Aorta (tissue), 5 donors: ENCODE measurements around the gene EVPL. TPM values are rescaled to one million over a fixed set of nuclear protein-coding genes. Genes with fewer than 3 reads are reported as not detected.
"Not testable (repeated sequence)": the region's sequence is repeated elsewhere in the genome, so short reads cannot be mapped to it uniquely, and the experiment has no call there.

ENCODE experiments used
- ATAC-seq: fragments of 200-7000 bp; cut with Tn5 transposase; one replicate; pipeline ENCODE4 v1.9.1; 2022; ENCODE audit warnings: moderate library complexity; ENCODE audit not compliant: low FRiP score
- DNase-seq, 2 donors: peaks; one replicate each; pipeline ENCODE4 v3.0.0-alpha.2; 2020
- H3K27ac ChIP-seq, 2 donors: one replicate each; pipeline ENCODE4 v1.5.1; 2013; ENCODE audit warnings: low read length in 2 of 2, mild to moderate bottlenecking in 2 of 2, moderate library complexity in 2 of 2, control low read depth in 1 of 2, inconsistent platforms in 1 of 2, low read depth in 1 of 2
- H3K27me3 ChIP-seq, 2 donors: one replicate each; pipeline ENCODE4 v1.6.1; 2013; ENCODE audit warnings: control low read depth in 1 of 2, low read length in 1 of 2, mild to moderate bottlenecking in 1 of 2, moderate library complexity in 1 of 2; ENCODE audit not compliant: insufficient read depth in 2 of 2, control insufficient read depth in 1 of 2
- H3K36me3 ChIP-seq, 2 donors: one replicate each; pipeline ENCODE4 v1.6.1; 2013; ENCODE audit warnings: control low read depth in 1 of 2, low read length in 1 of 2, mild to moderate bottlenecking in 1 of 2; ENCODE audit not compliant: insufficient read depth in 2 of 2, control insufficient read depth in 1 of 2
- H3K4me1 ChIP-seq, 2 donors: one replicate each; pipeline ENCODE4 v1.6.1; 2013; ENCODE audit warnings: low read length in 2 of 2, control low read depth in 1 of 2, mild to moderate bottlenecking in 1 of 2, moderate library complexity in 1 of 2; ENCODE audit not compliant: insufficient read depth in 2 of 2, control insufficient read depth in 1 of 2
- H3K4me3 ChIP-seq, 2 donors: one replicate each; pipeline ENCODE4 v1.5.1; 2013; ENCODE audit warnings: low read length in 2 of 2, control low read depth in 1 of 2, mild to moderate bottlenecking in 1 of 2
- H3K9me3 ChIP-seq: one replicate; pipeline ENCODE4 v1.6.1; 2013; ENCODE audit warnings: mild to moderate bottlenecking, low read length; ENCODE audit not compliant: control insufficient read depth
- WGBS, 2 donors: extraction: QIAGEN DNeasy Blood & Tissue Kit; methylation state at CpG; one replicate each; pipeline ENCODE4 v1.1.7; 2013; 5-methylcytosine and 5-hydroxymethylcytosine counted together
- intact Hi-C, 2 donors: fragments of 100-400 bp; cut with DNase I; formaldehyde crosslinking; loops; one replicate each; pipeline versions ENCODE4 v1.14.2 to v1.15.0; 2022
- polyA plus RNA-seq, 2 donors: library from polyadenylated mRNA; stranded (reverse); fragments of 200-250 nt; gene quantifications; one replicate each; pipeline ENCODE4 v1.2.3, GENCODE V29; 2013
- total RNA-seq, 2 donors: library from RNA; stranded (reverse); fragmentation: NEBNext Ultra II Directional; extraction: Animal tissue kit (Norgen Biotek cat#: 25700); gene quantifications; one replicate each; pipeline ENCODE4 v1.2.1, GENCODE V29; 2021
- donor health status: healthy with polysubstance abuse.
- donor health status: Bipolar disorder and iron deficiency.
- donor health status: DM: no; HTN: no; CAD: no.
- donor health status: DM: no; HTN: no; CAD: no.
- donor health status: DM: yes; HTN: yes; CAD: no.

EVPL gene
- total and polyA plus RNA-seq, 4 donors: 0.10 to 12.5 (median 0.19) TPM

DNA sequence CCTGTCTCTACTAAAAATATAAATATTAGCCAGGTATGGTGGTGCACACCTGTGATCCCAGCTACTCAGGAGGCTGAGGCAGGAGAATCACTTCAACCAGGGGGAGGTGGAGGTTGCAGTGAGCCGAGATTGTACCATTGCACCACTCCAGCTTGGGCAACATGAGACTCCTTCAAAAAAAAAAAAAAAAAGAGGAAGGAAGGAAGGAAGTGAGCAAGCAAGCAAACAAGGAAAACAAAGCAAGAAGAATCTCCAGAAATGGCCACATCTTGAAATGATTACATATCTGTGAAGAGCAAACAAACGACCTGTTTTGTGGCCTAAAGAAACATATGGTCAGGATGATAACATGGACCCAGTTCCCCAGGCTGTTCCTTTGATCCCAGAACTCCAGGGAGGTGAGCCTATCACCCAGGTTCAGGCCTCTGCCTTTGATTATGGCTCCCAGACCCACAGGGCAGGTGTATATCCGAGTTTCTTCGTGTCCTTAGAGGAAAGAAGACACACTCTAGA lies 57.0 kb downstream of the EVPL start:
- 72 to 82% methylated on average over 4 of the region's 4 CpGs for WGBS, 2 donors
- no peak for ATAC-seq

DNA sequence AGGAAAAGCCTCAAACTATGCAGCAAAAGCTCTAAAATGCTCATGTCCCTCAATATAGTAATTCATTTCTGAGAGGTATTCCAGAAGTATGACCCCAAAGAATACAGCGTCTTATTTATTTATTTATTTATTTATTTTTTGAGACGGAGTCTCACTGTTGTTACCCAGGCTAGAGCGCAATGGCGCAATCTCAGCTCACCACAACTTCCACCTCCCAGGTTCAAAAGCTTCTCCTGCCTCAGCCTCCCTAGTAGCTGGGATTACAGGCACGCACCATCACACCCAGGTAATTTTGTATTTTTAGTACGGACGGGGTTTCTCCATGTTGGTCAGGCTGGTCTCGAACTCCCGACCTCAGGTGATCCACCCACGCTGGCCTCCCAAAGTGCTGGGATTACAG lies 58.1 kb downstream of the EVPL start:
- H3K27ac ChIP-seq, H3K27me3 ChIP-seq, H3K9me3 ChIP-seq, DNase-seq, H3K4me3 ChIP-seq, H3K36me3 ChIP-seq, ATAC-seq, H3K4me1 ChIP-seq, intact Hi-C loops: not testable (repeated sequence)
- WGBS, 2 donors: 86 to 95% methylated on average over 10 of the region's 10 CpGs

More for the DNA sequence above, 57.0 kb downstream of the EVPL start:
- Histone ChIP-seq H3K4me1 (no peaks in the 10 kb centered on the region), H3K27ac (no peak overlapping the region), H3K36me3 (no peaks in the 10 kb centered on the region), H3K9me3 (no peaks in the 10 kb centered on the region), H3K27me3 (no peaks in the 10 kb centered on the region), H3K4me3 (no peak overlapping the region)
- intact Hi-C loops: no loop called here
- no peak for DNase-seq

DNA sequence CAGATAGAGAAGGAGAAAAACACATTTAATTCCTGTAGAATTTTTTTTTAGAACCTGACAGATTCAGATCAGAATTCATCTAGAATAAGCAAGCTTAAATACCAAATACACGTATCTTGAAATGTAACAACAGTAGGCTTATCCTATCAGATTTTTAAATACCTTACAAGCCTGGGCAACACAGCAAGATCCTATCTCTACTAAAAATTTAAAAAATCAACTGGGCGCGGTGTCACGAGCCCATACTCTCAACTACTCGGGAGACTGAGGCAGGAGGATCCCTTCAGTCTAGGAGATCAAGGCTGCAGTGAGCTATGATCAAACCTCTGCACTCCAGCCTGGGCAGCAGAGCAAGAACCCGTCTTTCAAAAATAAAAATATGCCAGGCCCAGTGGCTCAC lies 61.6 kb downstream of the EVPL start:
- no peak overlapping the region for H3K4me3 ChIP-seq
- H3K9me3 ChIP-seq: no peaks in the 10 kb centered on the region
- no peak overlapping the region for H3K27ac ChIP-seq
- H3K4me1 ChIP-seq: no peaks in the 10 kb centered on the region
- DNase-seq: no peak
- intact Hi-C loops: no loop called here
- no peak for ATAC-seq
- no peaks in the 10 kb centered on the region for H3K27me3 ChIP-seq
- H3K36me3 ChIP-seq: no peaks in the 10 kb centered on the region
- 88% methylated on average over 6 of the region's 6 CpGs for WGBS, 2 donors

DNA sequence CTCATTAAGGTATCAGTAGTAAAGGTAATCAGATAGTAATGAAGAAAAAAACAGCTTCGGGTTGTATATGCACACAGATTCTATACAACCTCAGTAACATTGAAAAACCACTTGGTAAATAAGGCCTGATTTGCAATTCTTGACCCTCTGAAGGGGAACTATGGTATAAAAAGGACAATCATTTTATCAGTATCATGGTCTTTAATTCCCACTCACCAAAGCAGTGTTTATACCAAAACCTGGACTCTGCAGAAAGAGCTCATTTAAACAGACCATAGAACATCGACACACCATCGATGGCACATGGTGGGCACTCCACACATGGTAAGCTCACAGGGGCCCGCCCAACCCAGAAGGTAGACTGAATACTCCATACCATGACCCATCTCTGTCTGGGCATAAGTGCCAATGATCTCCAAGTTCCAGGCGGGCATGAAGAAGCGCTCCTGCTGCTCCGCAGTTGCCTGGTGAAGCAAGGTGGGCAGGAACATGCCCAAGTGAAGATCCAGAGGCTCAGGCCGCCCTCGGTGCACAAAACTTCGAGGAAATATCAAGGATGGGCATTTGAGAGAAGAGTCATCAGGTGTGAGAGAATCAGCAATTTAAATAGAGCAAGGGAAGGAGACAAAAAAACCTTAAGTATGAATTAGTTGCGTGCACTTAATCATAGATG lies 67.1 kb downstream of the EVPL start:
- Histone ChIP-seq H3K36me3 (peaks cover 0 to 5% of the 10 kb centered on the region in 2 donors), H3K9me3 (no peaks in the 10 kb centered on the region), H3K27me3 (no peaks in the 10 kb centered on the region), H3K4me3 (no peak overlapping the region), H3K4me1 (no peaks in the 10 kb centered on the region), H3K27ac (no peak overlapping the region)
- ATAC-seq (no peak), DNase-seq (no peak)
- whole genome bisulfite sequencing, 2 donors: 94 to 95% methylated on average over 11 of the region's 11 CpGs
- intact Hi-C loops: no loop called here

DNA sequence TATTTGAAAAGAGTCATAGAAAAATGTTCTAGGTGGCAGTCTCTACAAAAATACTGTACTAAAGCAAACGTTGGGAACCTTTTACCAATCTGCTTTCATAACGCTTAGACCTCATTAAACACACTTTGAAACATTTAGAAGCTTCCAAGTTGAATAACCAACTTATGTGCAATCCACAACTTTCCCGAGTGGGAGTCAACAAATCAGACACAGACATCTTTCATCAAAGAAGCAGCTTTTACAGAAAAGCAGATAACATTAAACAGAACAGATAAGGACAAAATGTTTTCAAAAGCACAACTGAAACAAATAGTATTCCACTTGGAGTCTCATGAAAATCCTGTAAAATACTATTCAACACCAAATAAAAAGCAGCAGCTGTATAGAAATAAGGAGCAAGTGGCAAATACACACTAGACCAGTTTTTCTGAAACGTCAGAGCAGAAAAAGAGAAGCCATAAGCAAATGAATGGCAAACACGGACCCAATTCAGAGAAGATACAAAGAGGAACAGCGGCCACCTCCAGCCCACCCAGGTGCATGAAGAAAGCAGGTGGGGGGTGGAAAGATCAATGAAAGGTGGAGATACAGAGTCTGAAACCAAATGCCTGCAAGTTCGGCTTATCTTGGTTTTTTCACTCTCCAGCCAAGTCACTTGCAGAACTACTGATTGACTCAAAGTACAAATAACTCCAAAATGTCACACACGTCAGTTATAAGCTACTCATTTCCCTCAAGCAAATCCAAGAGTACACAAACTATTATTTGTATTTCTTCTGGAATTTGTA lies 67.9 kb downstream of the EVPL start:
- ATAC-seq: no peak
- 45 to 56% methylated on average over 8 of the region's 8 CpGs for WGBS, 2 donors
- H3K9me3 ChIP-seq: no peaks in the 10 kb centered on the region
- intact Hi-C loops: no loop called here
- H3K27me3 ChIP-seq: no peaks in the 10 kb centered on the region
- H3K4me1 ChIP-seq: no peaks in the 10 kb centered on the region
- no peak for DNase-seq
- no peak overlapping the region for H3K4me3 ChIP-seq
- H3K27ac ChIP-seq: no peak overlapping the region
- H3K36me3 ChIP-seq: peaks cover 0 to 5% of the 10 kb centered on the region in 2 donors

Other genes with a start within 250 kb of the EVPL start
- gene UNK, start 242.5 kb downstream of the EVPL start, total RNA-seq: 10 to 100 TPM; 28.9 to 34.1 TPM
- gene UNK, start 242.5 kb downstream of the EVPL start, polyA plus RNA-seq: 10 to 100 TPM in 1 of 2 donors, 1 to 10 TPM in 1; 8.8 to 21.7 TPM
- gene UNC13D, start 182.9 kb downstream of the EVPL start, total RNA-seq: 10 to 100 TPM; 17.7 to 20.0 TPM
- gene UNC13D, start 182.9 kb downstream of the EVPL start, polyA plus RNA-seq: 10 to 100 TPM in 1 of 2 donors, 1 to 10 TPM in 1; 3.8 to 23.1 TPM
- 100 to 1,000 TPM; 104 to 122 TPM for gene WBP2, start 172.0 kb downstream of the EVPL start, total RNA-seq
- 100 to 1,000 TPM in 1 of 2 donors, 10 to 100 TPM in 1; 54.6 to 123 TPM for gene WBP2, start 172.0 kb downstream of the EVPL start, polyA plus RNA-seq
- gene TRIM47, start 148.7 kb downstream of the EVPL start, total RNA-seq: 10 to 100 TPM; 39.8 to 88.5 TPM
- 10 to 100 TPM; 15.7 to 47.7 TPM for gene TRIM47, start 148.7 kb downstream of the EVPL start, polyA plus RNA-seq
- gene TRIM65, start 130.4 kb downstream of the EVPL start, total RNA-seq: 10 to 100 TPM; 15.1 to 26.6 TPM
- gene TRIM65, start 130.4 kb downstream of the EVPL start, polyA plus RNA-seq: 10 to 100 TPM; 10.0 to 12.8 TPM
- gene MRPL38, start 122.4 kb downstream of the EVPL start, total RNA-seq: 10 to 100 TPM; 51.3 to 65.4 TPM
- gene MRPL38, start 122.4 kb downstream of the EVPL start, polyA plus RNA-seq: 100 to 1,000 TPM in 1 of 2 donors, 10 to 100 TPM in 1; 25.2 to 128 TPM
- gene FBF1, start 86.3 kb downstream of the EVPL start, total RNA-seq: 10 to 100 TPM in 1 of 2 donors, 1 to 10 TPM in 1; 5.5 to 12.2 TPM
- 10 to 100 TPM in 1 of 2 donors, 1 to 10 TPM in 1; 1.0 to 21.6 TPM for gene FBF1, start 86.3 kb downstream of the EVPL start, polyA plus RNA-seq
- gene ACOX1, start 48.1 kb downstream of the EVPL start, total RNA-seq: 10 to 100 TPM; 41.5 to 48.8 TPM
- 10 to 100 TPM; 14.6 to 16.2 TPM for gene ACOX1, start 48.1 kb downstream of the EVPL start, polyA plus RNA-seq
- 10 to 100 TPM in 1 of 2 donors, 1 to 10 TPM in 1; 8.9 to 15.1 TPM for gene TEN1, start 48.1 kb downstream of the EVPL start, total RNA-seq
- gene TEN1, start 48.1 kb downstream of the EVPL start, polyA plus RNA-seq: 10 to 100 TPM; 18.8 to 19.7 TPM
- gene CDK3, start 26.5 kb downstream of the EVPL start, total RNA-seq: 1 to 10 TPM; 3.5 to 7.2 TPM
- gene CDK3, start 26.5 kb downstream of the EVPL start, polyA plus RNA-seq: 10 to 100 TPM in 1 of 2 donors, 1 to 10 TPM in 1; 3.9 to 24.0 TPM
- 10 to 100 TPM; 57.6 to 60.9 TPM for gene SRP68, start 45.2 kb upstream of the EVPL start, total RNA-seq
- gene SRP68, start 45.2 kb upstream of the EVPL start, polyA plus RNA-seq: 10 to 100 TPM; 35.1 to 41.8 TPM
- not detected for gene GALR2, start 47.5 kb upstream of the EVPL start, total RNA-seq
- not detected for gene GALR2, start 47.5 kb upstream of the EVPL start, polyA plus RNA-seq
- not detected for gene ZACN, start 51.9 kb upstream of the EVPL start, total RNA-seq
- gene ZACN, start 51.9 kb upstream of the EVPL start, polyA plus RNA-seq: 1 to 10 TPM in 1 of 2 donors, under 1 TPM in 1; 0.75 to 3.0 TPM
- 100 to 1,000 TPM in 1 of 2 donors, 10 to 100 TPM in 1; 98.8 to 138 TPM for gene EXOC7, start 76.5 kb upstream of the EVPL start, total RNA-seq
- gene EXOC7, start 76.5 kb upstream of the EVPL start, polyA plus RNA-seq: 100 to 1,000 TPM in 1 of 2 donors, 10 to 100 TPM in 1; 25.7 to 102 TPM
- gene FOXJ1, start 113.9 kb upstream of the EVPL start, total RNA-seq: not detected
- not detected for gene FOXJ1, start 113.9 kb upstream of the EVPL start, polyA plus RNA-seq
- 1 to 10 TPM; 1.7 to 2.0 TPM for gene RNF157, start 213.2 kb upstream of the EVPL start, total RNA-seq
- 1 to 10 TPM in 1 of 2 donors, under 1 TPM in 1; 0.36 to 3.8 TPM for gene RNF157, start 213.2 kb upstream of the EVPL start, polyA plus RNA-seq
- gene UBALD2, start 238.0 kb upstream of the EVPL start, total RNA-seq: 10 to 100 TPM; 25.8 to 30.2 TPM
- gene UBALD2, start 238.0 kb upstream of the EVPL start, polyA plus RNA-seq: 10 to 100 TPM; 23.2 to 27.7 TPM